SK-N-SH treated with all-trans-retinoic acid at 6 μM for 48 hours (cell line): Measurements from ENCODE around the gene NLGN4X.

ENCODE experiments used
- ESRRG ChIP-seq: fragments of 250-450 bp; sonication (Bioruptor Pico); IDR thresholded peaks from 2 replicates; pipeline ENCODE4 v1.6.1; 2021; ENCODE audit warnings: mild to moderate bottlenecking
- PATZ1 ChIP-seq: fragments of 250-450 bp; sonication (Bioruptor Pico); IDR thresholded peaks from 2 replicates; pipeline ENCODE4 v1.8.0; 2020; ENCODE audit warnings: mild to moderate bottlenecking, moderate library complexity, borderline replicate concordance
- PPARA ChIP-seq: fragments of 250-450 bp; sonication (Bioruptor Pico); IDR thresholded peaks from 2 replicates; pipeline ENCODE4 v1.5.0; 2020; ENCODE audit warnings: mild to moderate bottlenecking, borderline replicate concordance
- ZFP3 ChIP-seq: fragments of 250-450 bp; sonication (Bioruptor Pico); IDR thresholded peaks from 2 replicates; pipeline ENCODE4 v1.5.0; 2020; ENCODE audit warnings: mild to moderate bottlenecking, moderate library complexity
- ZFP30 ChIP-seq: fragments of 450-650 bp; formaldehyde crosslinking; IDR thresholded peaks from 2 replicates; pipeline ENCODE4 v1.5.0; 2022; ENCODE audit warnings: mild to moderate bottlenecking, moderate library complexity
- ZNF70 ChIP-seq: fragments of 450-650 bp; formaldehyde crosslinking; IDR thresholded peaks from 2 replicates; pipeline ENCODE4 v1.5.0; 2020; ENCODE audit warnings: mild to moderate bottlenecking, moderate library complexity
- TF ChIP-seq, protein P1 (sequence below): fragments of 250-450 bp; sonication (Bioruptor Pico); IDR thresholded peaks from 2 replicates; pipeline ENCODE4 v1.8.0; 2021; ENCODE audit warnings: low read depth, mild to moderate bottlenecking, moderate library complexity, borderline replicate concordance
- TF ChIP-seq, protein P2 (sequence below): fragments of 250-450 bp; sonication (Bioruptor Pico); IDR thresholded peaks from 2 replicates; pipeline ENCODE4 v1.5.1; 2020; ENCODE audit warnings: low read depth, mild to moderate bottlenecking, moderate library complexity
- TF ChIP-seq, protein P3 (sequence below): fragments of 250-450 bp; sonication (Bioruptor Pico); IDR thresholded peaks from 2 replicates; pipeline ENCODE4 v1.5.1; 2021; ENCODE audit warnings: mild to moderate bottlenecking, moderate library complexity

GRCh38 chrX:6257025-6257424, 28.4 kb upstream of the NLGN4X start:
- TF ChIP-seq PPARA (CRISPR knock-in tag) (no peak), ZFP3 (no peak), ZFP30 (CRISPR knock-in tag) (no peak), ESRRG (no peak), ZNF70 (CRISPR knock-in tag) (no peak), PATZ1 (no peak)
- TF ChIP-seq, protein P1, sequence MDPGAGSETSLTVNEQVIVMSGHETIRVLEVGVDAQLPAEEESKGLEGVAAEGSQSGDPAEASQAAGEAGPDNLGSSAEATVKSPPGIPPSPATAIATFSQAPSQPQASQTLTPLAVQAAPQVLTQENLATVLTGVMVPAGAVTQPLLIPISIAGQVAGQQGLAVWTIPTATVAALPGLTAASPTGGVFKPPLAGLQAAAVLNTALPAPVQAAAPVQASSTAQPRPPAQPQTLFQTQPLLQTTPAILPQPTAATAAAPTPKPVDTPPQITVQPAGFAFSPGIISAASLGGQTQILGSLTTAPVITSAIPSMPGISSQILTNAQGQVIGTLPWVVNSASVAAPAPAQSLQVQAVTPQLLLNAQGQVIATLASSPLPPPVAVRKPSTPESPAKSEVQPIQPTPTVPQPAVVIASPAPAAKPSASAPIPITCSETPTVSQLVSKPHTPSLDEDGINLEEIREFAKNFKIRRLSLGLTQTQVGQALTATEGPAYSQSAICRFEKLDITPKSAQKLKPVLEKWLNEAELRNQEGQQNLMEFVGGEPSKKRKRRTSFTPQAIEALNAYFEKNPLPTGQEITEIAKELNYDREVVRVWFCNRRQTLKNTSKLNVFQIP (CRISPR knock-in tag), result no peak
- TF ChIP-seq, protein P2, sequence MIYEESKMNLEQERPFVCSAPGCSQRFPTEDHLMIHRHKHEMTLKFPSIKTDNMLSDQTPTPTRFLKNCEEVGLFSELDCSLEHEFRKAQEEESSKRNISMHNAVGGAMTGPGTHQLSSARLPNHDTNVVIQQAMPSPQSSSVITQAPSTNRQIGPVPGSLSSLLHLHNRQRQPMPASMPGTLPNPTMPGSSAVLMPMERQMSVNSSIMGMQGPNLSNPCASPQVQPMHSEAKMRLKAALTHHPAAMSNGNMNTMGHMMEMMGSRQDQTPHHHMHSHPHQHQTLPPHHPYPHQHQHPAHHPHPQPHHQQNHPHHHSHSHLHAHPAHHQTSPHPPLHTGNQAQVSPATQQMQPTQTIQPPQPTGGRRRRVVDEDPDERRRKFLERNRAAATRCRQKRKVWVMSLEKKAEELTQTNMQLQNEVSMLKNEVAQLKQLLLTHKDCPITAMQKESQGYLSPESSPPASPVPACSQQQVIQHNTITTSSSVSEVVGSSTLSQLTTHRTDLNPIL (CRISPR knock-in tag), result no peak
- TF ChIP-seq, protein P3, sequence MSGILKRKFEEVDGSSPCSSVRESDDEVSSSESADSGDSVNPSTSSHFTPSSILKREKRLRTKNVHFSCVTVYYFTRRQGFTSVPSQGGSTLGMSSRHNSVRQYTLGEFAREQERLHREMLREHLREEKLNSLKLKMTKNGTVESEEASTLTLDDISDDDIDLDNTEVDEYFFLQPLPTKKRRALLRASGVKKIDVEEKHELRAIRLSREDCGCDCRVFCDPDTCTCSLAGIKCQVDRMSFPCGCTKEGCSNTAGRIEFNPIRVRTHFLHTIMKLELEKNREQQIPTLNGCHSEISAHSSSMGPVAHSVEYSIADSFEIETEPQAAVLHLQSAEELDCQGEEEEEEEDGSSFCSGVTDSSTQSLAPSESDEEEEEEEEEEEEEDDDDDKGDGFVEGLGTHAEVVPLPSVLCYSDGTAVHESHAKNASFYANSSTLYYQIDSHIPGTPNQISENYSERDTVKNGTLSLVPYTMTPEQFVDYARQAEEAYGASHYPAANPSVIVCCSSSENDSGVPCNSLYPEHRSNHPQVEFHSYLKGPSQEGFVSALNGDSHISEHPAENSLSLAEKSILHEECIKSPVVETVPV, result no peak
